HG02763 (cell line): ENCODE measurements around the gene SUCLG1.
"Not testable (repeated sequence)": the region's sequence is repeated elsewhere in the genome, so short reads cannot be mapped to it uniquely, and the experiment has no call there.

Experiments used
- ATAC-seq: cut with Tn5 transposase; IDR thresholded peaks from one replicate; pipeline ENCODE4 v1.9.1; 2021; ENCODE audit warnings: mild to moderate bottlenecking, moderate library complexity; ENCODE audit not compliant: unreplicated experiment

SUCLG1 gene

GRCh38 chr2:84424152-84424551 lies 34.9 kb downstream of the SUCLG1 start:
- ATAC-seq = no peak

- no peak for ATAC-seq
These were observed 37.3 kb downstream of the SUCLG1 start for GRCh38 chr2:84421791-84422190.

- ATAC-seq = no peak
These were observed 37.9 kb downstream of the SUCLG1 start for GRCh38 chr2:84421197-84421596.

GRCh38 chr2:84417453-84418145 lies 41.5 kb downstream of the SUCLG1 start:
- ATAC-seq = no peak

- ATAC-seq = no peak
These were observed 49.5 kb downstream of the SUCLG1 start for GRCh38 chr2:84409531-84409930.

- not testable (repeated sequence) for ATAC-seq
These were observed 57.0 kb downstream of the SUCLG1 start for GRCh38 chr2:84402111-84402510.

GRCh38 chr2:84399839-84400238 lies 59.2 kb downstream of the SUCLG1 start:
- not testable (repeated sequence) for ATAC-seq

- no peak for ATAC-seq
These were observed 63.3 kb downstream of the SUCLG1 start for GRCh38 chr2:84395820-84396219.

GRCh38 chr2:84394628-84395027 lies 64.5 kb downstream of the SUCLG1 start:
- ATAC-seq = no peak

- no peak for ATAC-seq
These were observed 65.3 kb downstream of the SUCLG1 start for GRCh38 chr2:84393829-84394228.

- no peak for ATAC-seq
These were observed 69.3 kb downstream of the SUCLG1 start for GRCh38 chr2:84389794-84390193.

GRCh38 chr2:84388921-84389490 lies 70.1 kb downstream of the SUCLG1 start:
- no peak for ATAC-seq

GRCh38 chr2:84388133-84388532 lies 70.9 kb downstream of the SUCLG1 start:
- ATAC-seq = no peak

GRCh38 chr2:84386336-84387040 lies 72.6 kb downstream of the SUCLG1 start:
- ATAC-seq = no peak

- no peak for ATAC-seq
These were observed 75.8 kb downstream of the SUCLG1 start for GRCh38 chr2:84383271-84383670.

GRCh38 chr2:84380875-84381274 lies 78.2 kb downstream of the SUCLG1 start:
- no peak for ATAC-seq

GRCh38 chr2:84378960-84379359 lies 80.1 kb downstream of the SUCLG1 start:
- ATAC-seq = no peak

GRCh38 chr2:84375020-84375419 lies 84.1 kb downstream of the SUCLG1 start:
- ATAC-seq = no peak

GRCh38 chr2:84373866-84374265 lies 85.2 kb downstream of the SUCLG1 start:
- ATAC-seq = no peak
